ENCODE data around the gene CHST15.

CHST15 gene

DNA sequence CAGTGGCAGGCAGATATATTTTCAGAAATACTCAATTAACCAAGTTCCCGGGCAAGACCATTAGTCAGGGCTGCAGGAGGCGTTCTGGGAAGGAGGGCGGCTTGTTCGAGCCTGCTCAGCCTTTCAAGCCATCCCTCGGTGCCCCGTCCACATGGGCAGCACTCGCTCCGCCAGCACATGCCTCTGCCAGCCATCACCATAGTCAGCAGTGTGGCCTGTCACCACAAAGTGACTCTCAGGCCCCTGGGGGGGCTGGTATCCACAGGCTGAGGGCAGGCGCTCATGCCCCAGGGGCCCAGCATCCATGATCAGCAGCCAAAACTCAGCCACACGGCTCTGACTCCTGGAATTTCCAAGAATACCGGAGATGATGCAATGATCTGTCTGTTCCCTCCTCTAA, 81.9 kb downstream of the CHST15 start:
- Histone ChIP-seq H3K4me3 (IDR thresholded peaks at IDR 0.05; ENCODE audit: insufficient read depth, low read depth, low read length) (no peak overlapping the region), H3K36me3 (ENCODE audit: insufficient read depth) (peaks cover 18% of the 10 kb centered on the region; the same call in 1 of the 2 replicates), H3K79me2 (ENCODE audit: insufficient read depth, low read depth) (peaks cover 11% of the 10 kb centered on the region; the same call in 1 of the 2 replicates), H2AFZ (ENCODE audit: low read depth) (no peak overlapping the region), H3K27ac (no peak overlapping the region), H4K20me1 (ENCODE audit: insufficient read depth) (no peaks in the 10 kb centered on the region; the same call in 1 of the 2 replicates), H3K4me2 (no peak overlapping the region), H3K9ac (no peak overlapping the region), H3K27me3 (ENCODE audit: insufficient read depth, low read depth) (no peaks in the 10 kb centered on the region), H3K4me1 (ENCODE audit: low read depth, poor library complexity, severe bottlenecking) (peaks cover 15% of the 10 kb centered on the region)
- no peak for TF ChIP-seq CTCF (conservative IDR thresholded peaks at IDR 0.05; ENCODE audit: low read depth, low read length)

- Histone ChIP-seq H2AFZ (ENCODE audit: low read depth) (no peak overlapping the region), H3K4me3 (IDR thresholded peaks at IDR 0.05; ENCODE audit: insufficient read depth, low read depth, low read length) (no peak overlapping the region), H3K36me3 (ENCODE audit: insufficient read depth) (peaks cover 18% of the 10 kb centered on the region; the same call in 1 of the 2 replicates), H3K79me2 (ENCODE audit: insufficient read depth, low read depth) (peaks cover 11% of the 10 kb centered on the region; the same call in 1 of the 2 replicates), H3K4me2 (no peak overlapping the region), H3K4me1 (ENCODE audit: low read depth, poor library complexity, severe bottlenecking) (peaks cover 23% of the 10 kb centered on the region), H4K20me1 (ENCODE audit: insufficient read depth) (no peaks in the 10 kb centered on the region; the same call in 1 of the 2 replicates), H3K27ac (no peak overlapping the region), H3K27me3 (ENCODE audit: insufficient read depth, low read depth) (no peaks in the 10 kb centered on the region), H3K9ac (no peak overlapping the region)
- no peak for TF ChIP-seq CTCF (conservative IDR thresholded peaks at IDR 0.05; ENCODE audit: low read depth, low read length)
Measured at GRCh38 chr10:124010563-124011131, 82.8 kb downstream of the CHST15 start.

DNA sequence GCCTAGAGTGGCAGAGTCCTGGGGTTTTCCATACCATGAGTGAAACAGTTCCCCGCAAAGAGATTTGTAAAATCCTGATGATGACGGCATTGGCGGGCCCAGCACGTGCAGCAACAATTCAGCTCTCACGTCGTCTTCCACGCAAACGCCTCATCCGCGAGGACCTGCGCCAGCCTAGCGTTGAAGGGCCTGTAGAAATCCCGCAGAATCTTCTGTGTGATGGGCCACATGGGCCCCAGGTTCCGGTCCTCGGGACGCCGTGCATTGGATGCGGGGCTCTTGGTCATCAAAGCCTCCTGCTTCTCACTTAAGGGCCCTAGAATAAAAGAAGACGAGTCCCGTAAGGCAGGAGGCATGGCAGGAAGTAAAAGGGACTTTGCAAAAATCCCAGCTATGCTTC, 83.4 kb downstream of the CHST15 start:
- TF ChIP-seq CTCF (conservative IDR thresholded peaks at IDR 0.05; ENCODE audit: low read depth, low read length): no peak
- Histone ChIP-seq H2AFZ (ENCODE audit: low read depth) (no peak overlapping the region), H3K9ac (no peak overlapping the region), H3K4me2 (no peak overlapping the region), H4K20me1 (ENCODE audit: insufficient read depth) (no peaks in the 10 kb centered on the region; the same call in 1 of the 2 replicates), H3K27ac (no peak overlapping the region), H3K79me2 (ENCODE audit: insufficient read depth, low read depth) (peaks cover 11% of the 10 kb centered on the region; the same call in 1 of the 2 replicates), H3K4me3 (IDR thresholded peaks at IDR 0.05; ENCODE audit: insufficient read depth, low read depth, low read length) (no peak overlapping the region), H3K27me3 (ENCODE audit: insufficient read depth, low read depth) (no peaks in the 10 kb centered on the region), H3K36me3 (ENCODE audit: insufficient read depth) (peaks cover 18% of the 10 kb centered on the region; the same call in 1 of the 2 replicates), H3K4me1 (ENCODE audit: low read depth, poor library complexity, severe bottlenecking) (peaks cover 30% of the 10 kb centered on the region)

DNA sequence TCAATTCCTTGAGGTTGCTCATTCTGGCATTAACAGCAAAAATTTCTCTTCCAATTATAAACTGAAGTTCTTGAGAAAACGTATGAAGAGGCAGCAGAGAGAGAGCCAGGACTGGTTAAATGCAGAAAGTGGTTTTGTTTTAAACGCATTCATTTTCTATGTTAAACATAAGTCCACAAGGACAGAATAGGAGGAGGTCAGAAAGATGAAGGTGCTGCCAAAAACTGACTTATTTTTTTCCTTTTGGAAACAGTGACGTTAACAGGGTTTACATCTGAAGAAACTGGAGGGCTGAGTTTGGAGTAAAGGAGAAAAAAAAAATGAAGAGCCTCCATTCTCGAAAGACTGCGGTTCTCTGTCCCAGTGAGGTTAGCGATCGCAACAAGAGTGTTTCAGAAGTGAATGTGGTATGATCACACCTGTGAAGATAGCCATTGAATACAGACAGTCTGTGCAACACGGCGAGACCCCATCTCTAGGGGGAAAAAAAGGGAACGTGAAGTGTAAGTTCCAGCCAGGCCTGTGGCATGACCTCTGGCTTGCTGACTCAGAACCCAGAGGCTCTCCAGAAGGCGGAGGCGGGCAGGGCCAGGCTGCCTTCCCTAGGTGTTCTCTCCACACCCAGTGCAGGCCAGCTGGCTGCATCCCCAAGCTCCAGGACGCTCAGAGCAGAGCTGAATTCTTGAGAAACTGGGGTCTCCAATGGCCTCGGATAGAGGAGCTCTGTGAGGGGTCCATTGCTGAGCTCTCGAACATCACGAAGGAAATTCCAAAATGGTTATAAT, 84.0 kb downstream of the CHST15 start:
- Histone ChIP-seq H3K36me3 (ENCODE audit: insufficient read depth) (peaks cover 18% of the 10 kb centered on the region; the same call in 1 of the 2 replicates), H3K27me3 (ENCODE audit: insufficient read depth, low read depth) (no peaks in the 10 kb centered on the region), H2AFZ (ENCODE audit: low read depth) (no peak overlapping the region), H3K27ac (no peak overlapping the region), H3K4me3 (IDR thresholded peaks at IDR 0.05; ENCODE audit: insufficient read depth, low read depth, low read length) (no peak overlapping the region), H3K4me1 (ENCODE audit: low read depth, poor library complexity, severe bottlenecking) (peaks cover 36% of the 10 kb centered on the region), H4K20me1 (ENCODE audit: insufficient read depth) (no peaks in the 10 kb centered on the region; the same call in 1 of the 2 replicates), H3K79me2 (ENCODE audit: insufficient read depth, low read depth) (peaks cover 13% of the 10 kb centered on the region; the same call in 1 of the 2 replicates), H3K4me2 (no peak overlapping the region), H3K9ac (no peak overlapping the region)
- TF ChIP-seq CTCF (conservative IDR thresholded peaks at IDR 0.05; ENCODE audit: low read depth, low read length): no peak
